GM19023 (cell line): ENCODE results near the gene BEX3.

Experiments used
- ATAC-seq: cut with Tn5 transposase; IDR thresholded peaks from one replicate; pipeline ENCODE4 v1.9.1; 2021; ENCODE audit warnings: mild to moderate bottlenecking, moderate library complexity; ENCODE audit not compliant: unreplicated experiment

BEX3 gene

GRCh38 chrX:103418811-103419340, 42.5 kb downstream of the BEX3 start:
- ATAC-seq: no peak

GRCh38 chrX:103423955-103424638, 47.8 kb downstream of the BEX3 start:
- no peak for ATAC-seq
